MM.1S (cell line): ENCODE measurements around the gene NOS3.

Experiments used
- DNase-seq: peaks from one replicate; pipeline ENCODE4 v3.0.0-alpha.2; 2015
- H2AFZ ChIP-seq: fragments of 300-600 bp; sonication (generic); 2 replicates; pipeline ENCODE4 v1.6.0; 2016; ENCODE audit warnings: antibody characterized with exemption, low read length
- H3F3A ChIP-seq: fragments of 300-600 bp; sonication (generic); 2 replicates; pipeline ENCODE4 v1.6.1; 2016; ENCODE audit warnings: mild to moderate bottlenecking, antibody characterized with exemption, low read length, moderate library complexity, mixed read lengths; ENCODE audit not compliant: insufficient read depth
- H3K27ac ChIP-seq: fragments of 300-600 bp; sonication (generic); 2 replicates; pipeline ENCODE4 v1.5.1; 2016; ENCODE audit warnings: mild to moderate bottlenecking, low read length
- H3K27me3 ChIP-seq: fragments of 300-600 bp; sonication (generic); replicated peaks from 2 replicates; pipeline ENCODE4 v1.6.0; 2016; ENCODE audit warnings: low read length; ENCODE audit not compliant: insufficient read depth
- H3K36me3 ChIP-seq: fragments of 300-600 bp; sonication (generic); replicated peaks from 2 replicates; pipeline ENCODE4 v1.6.1; 2016; ENCODE audit warnings: mild to moderate bottlenecking, low read length, mixed read lengths; ENCODE audit not compliant: insufficient read depth
- H3K4me1 ChIP-seq: fragments of 300-600 bp; sonication (generic); 2 replicates; pipeline ENCODE4 v1.6.1; 2016; ENCODE audit warnings: low read length, mixed read lengths
- H3K4me2 ChIP-seq: fragments of 300-600 bp; sonication (generic); 2 replicates; pipeline ENCODE4 v1.6.0; 2016; ENCODE audit warnings: low read depth, low read length
- H3K4me3 ChIP-seq: fragments of 300-600 bp; sonication (generic); 2 replicates; pipeline ENCODE4 v1.5.1; 2016; ENCODE audit warnings: low read length, mixed read lengths
- H3K79me2 ChIP-seq: fragments of 300-600 bp; sonication (generic); 2 replicates; pipeline ENCODE4 v1.6.1; 2016; ENCODE audit warnings: mixed run types, low read length, mixed read lengths
- H3K9ac ChIP-seq: fragments of 300-600 bp; sonication (generic); 2 replicates; pipeline ENCODE4 v1.6.1; 2016; ENCODE audit warnings: low read length, mixed read lengths
- H3K9me2 ChIP-seq: fragments of 300-600 bp; sonication (generic); replicated peaks from 2 replicates; pipeline ENCODE4 v1.6.1; 2016; ENCODE audit warnings: mild to moderate bottlenecking, low read length, mixed read lengths; ENCODE audit not compliant: insufficient read depth
- H3K9me3 ChIP-seq: fragments of 300-600 bp; sonication (generic); replicated peaks from 2 replicates; pipeline ENCODE4 v1.6.1; 2016; ENCODE audit warnings: mild to moderate bottlenecking, low read length, mixed read lengths; ENCODE audit not compliant: insufficient read depth
- H4K20me1 ChIP-seq: fragments of 300-600 bp; sonication (generic); 2 replicates; pipeline ENCODE4 v1.6.1; 2016; ENCODE audit warnings: mild to moderate bottlenecking, low read length, moderate library complexity, mixed read lengths; ENCODE audit not compliant: insufficient read depth
- CTCF ChIP-seq: fragments of 300-600 bp; sonication (generic); IDR thresholded peaks from 2 replicates; pipeline ENCODE4 v1.5.1; 2016; ENCODE audit warnings: antibody characterized with exemption, low read length, mixed read lengths
- EZH2 ChIP-seq: fragments of 300-600 bp; sonication (generic); optimal IDR thresholded peaks from 2 replicates; pipeline ENCODE3; 2017; ENCODE audit warnings: low read depth, mild to moderate bottlenecking, antibody characterized with exemption, low read length, mixed read lengths
- EZH2phosphoT487 ChIP-seq: fragments of 300-600 bp; sonication (generic); IDR thresholded peaks from 2 replicates; pipeline ENCODE4 v1.6.1; 2018; ENCODE audit warnings: antibody characterized with exemption, low read length

The NOS3 gene

GRCh38 chr7:151018421-151019129 lies 27.8 kb downstream of the NOS3 start:
- Histone ChIP-seq H3K36me3 (no peaks in the 10 kb centered on the region), H3K9ac (no peak overlapping the region), H3K9me2 (no peaks in the 10 kb centered on the region), H3K27ac (no peak overlapping the region), H4K20me1 (no peaks in the 10 kb centered on the region), H2AFZ (peak overlapping the region; percentile 66; the same call in 1 of the 2 replicates), H3K4me1 (0 out of 2 replicates have a peak, but pooled peaks cover 6% of the 10 kb centered on the region), H3K9me3 (no peaks in the 10 kb centered on the region), H3K4me2 (peak overlapping the region; percentile 76), H3K4me3 (0 out of 2 replicates have a peak overlapping the region, but pooled peaks have one; percentile 29), H3K27me3 (peaks cover 53% of the 10 kb centered on the region), H3K79me2 (no peaks in the 10 kb centered on the region), H3F3A (no peaks in the 10 kb centered on the region)
- TF ChIP-seq EZH2 (no peak), CTCF (no peak), EZH2phosphoT487 (no peak)
- no peak for DNase-seq

- Histone ChIP-seq H3K27ac (no peak overlapping the region), H3K79me2 (no peaks in the 10 kb centered on the region)
Measured at GRCh38 chr7:151019130-151019447, 28.3 kb downstream of the NOS3 start.

GRCh38 chr7:151020231-151020630 lies 29.4 kb downstream of the NOS3 start:
- no peak for TF ChIP-seq CTCF
- no peak for TF ChIP-seq EZH2phosphoT487
- no peak for TF ChIP-seq EZH2
- H2AFZ ChIP-seq: no peak overlapping the region

More at GRCh38 chr7:151019130-151019447, 28.3 kb downstream of the NOS3 start:
- Histone ChIP-seq H2AFZ (no peak overlapping the region), H3K9me2 (no peaks in the 10 kb centered on the region), H3K4me3 (no peak overlapping the region), H3F3A (no peaks in the 10 kb centered on the region), H3K9me3 (no peaks in the 10 kb centered on the region), H3K9ac (no peak overlapping the region), H3K27me3 (peaks cover 53% of the 10 kb centered on the region), H4K20me1 (no peaks in the 10 kb centered on the region), H3K36me3 (no peaks in the 10 kb centered on the region), H3K4me1 (0 out of 2 replicates have a peak, but pooled peaks cover 6% of the 10 kb centered on the region), H3K4me2 (no peak overlapping the region)
- no peak for DNase-seq
- no peak for TF ChIP-seq EZH2
- no peak for TF ChIP-seq CTCF
- TF ChIP-seq EZH2phosphoT487: no peak

More at GRCh38 chr7:151020231-151020630, 29.4 kb downstream of the NOS3 start:
- Histone ChIP-seq H3F3A (no peaks in the 10 kb centered on the region), H3K9me2 (no peaks in the 10 kb centered on the region), H3K9me3 (no peaks in the 10 kb centered on the region), H3K27me3 (peaks cover 51% of the 10 kb centered on the region), H3K79me2 (no peaks in the 10 kb centered on the region), H3K36me3 (no peaks in the 10 kb centered on the region), H3K9ac (no peak overlapping the region), H3K4me1 (0 out of 2 replicates have a peak, but pooled peaks cover 3% of the 10 kb centered on the region), H3K4me2 (no peak overlapping the region), H4K20me1 (no peaks in the 10 kb centered on the region), H3K27ac (no peak overlapping the region), H3K4me3 (no peak overlapping the region)
- no peak for DNase-seq
